IMR-90 (cell line): Measurements from ENCODE around the gene TPSAB1. TPM values are rescaled to one million over a fixed set of nuclear protein-coding genes. Genes with fewer than 3 reads are reported as not detected.
A peak's percentile ranks its signal among the peaks of the same experiment; 100 is the strongest.

Source experiments
- ATAC-seq: fragments of 200-7000 bp; cut with Tn5 transposase; 2 replicates; pipeline ENCODE4 v1.9.1; 2020; ENCODE audit warnings: low read depth, mild to moderate bottlenecking, moderate library complexity
- BruUV-seq: library from RNA; stranded (reverse); fragments of 400-500 nt; replicated peaks from 2 replicates; lab custom pipeline; 2021; lab: Mats Ljungman, UMichigan
- CTCF ChIA-PET: fragments of 300-600 bp; formaldehyde crosslinking; extraction: SDS; loops from one replicate; lab custom pipeline; 2021; ENCODE audit warnings: antibody characterized with exemption; lab: Yijun Ruan, JAX
- POLR2A ChIA-PET: fragments of 300-600 bp; sonication (Branson Sonifier 250); formaldehyde crosslinking; loops from one replicate; lab custom pipeline; 2022; ENCODE audit warnings: antibody characterized with exemption; ENCODE audit not compliant: unreplicated experiment; lab: Charles Lee
- DNase-seq: peaks from one replicate; pipeline ENCODE4 v3.0.0; 2013
- H2AFZ ChIP-seq: replicated peaks from 2 replicates; pipeline ENCODE3; 2013; ENCODE audit warnings: low read length, mild to moderate bottlenecking; ENCODE audit not compliant: poor library complexity
- H2AK5ac ChIP-seq: 2 replicates; pipeline ENCODE4 v1.6.1; 2013; ENCODE audit warnings: low read depth, low read length, inconsistent platforms
- H2AK9ac ChIP-seq: replicated peaks from 2 replicates; pipeline ENCODE3; 2013; ENCODE audit warnings: mild to moderate bottlenecking, low read depth, low read length, moderate library complexity; ENCODE audit not compliant: poor library complexity
- H2BK120ac ChIP-seq: 2 replicates; pipeline ENCODE4 v1.6.1; 2013; ENCODE audit warnings: low read depth, low read length, inconsistent platforms
- H2BK15ac ChIP-seq: 3 replicates; pipeline ENCODE4 v1.6.1; 2013; ENCODE audit warnings: low read depth, low read length, inconsistent platforms
- H2BK20ac ChIP-seq: 2 replicates; pipeline ENCODE4 v1.6.1; 2013; ENCODE audit warnings: low read depth, mild to moderate bottlenecking, inconsistent platforms, low read length, moderate library complexity
- H2BK5ac ChIP-seq: 2 replicates; pipeline ENCODE4 v1.6.1; 2013; ENCODE audit warnings: mild to moderate bottlenecking, low read depth, low read length, inconsistent platforms; ENCODE audit not compliant: poor library complexity, severe bottlenecking
- H3K14ac ChIP-seq: replicated peaks from 2 replicates; pipeline ENCODE4 v1.6.1; 2013; ENCODE audit warnings: low read depth, low read length, inconsistent platforms
- H3K18ac ChIP-seq: 2 replicates; pipeline ENCODE4 v1.6.1; 2013; ENCODE audit warnings: low read depth, low read length, control low read depth
- H3K23ac ChIP-seq: 2 replicates; pipeline ENCODE4 v1.6.1; 2013; ENCODE audit warnings: low read depth, low read length, inconsistent platforms
- H3K27ac ChIP-seq: 2 replicates; pipeline ENCODE4 v1.5.1; 2013; ENCODE audit warnings: mild to moderate bottlenecking, control low read depth, low read length; ENCODE audit not compliant: insufficient read depth
- H3K27me3 ChIP-seq: 2 replicates; pipeline ENCODE4 v1.6.1; 2013; ENCODE audit warnings: low read length; ENCODE audit not compliant: control insufficient read depth, insufficient read depth
- H3K36me3 ChIP-seq: 2 replicates; pipeline ENCODE4 v1.6.1; 2013; ENCODE audit warnings: low read length, mixed read lengths; ENCODE audit not compliant: control insufficient read depth, insufficient read depth
- H3K4ac ChIP-seq: 2 replicates; pipeline ENCODE4 v1.6.1; 2013; ENCODE audit warnings: low read depth, low read length, inconsistent platforms
- H3K4me1 ChIP-seq: 2 replicates; pipeline ENCODE4 v1.6.1; 2013; ENCODE audit warnings: low read length, mixed read lengths; ENCODE audit not compliant: control insufficient read depth, insufficient read depth
- H3K4me2 ChIP-seq: 2 replicates; pipeline ENCODE4 v1.6.1; 2013; ENCODE audit warnings: low read depth, mild to moderate bottlenecking, control low read depth, low read length, moderate library complexity
- H3K4me3 ChIP-seq: 2 replicates; pipeline ENCODE4 v1.5.1; 2013; ENCODE audit warnings: low read depth, mild to moderate bottlenecking, control low read depth, low read length, moderate library complexity; ENCODE audit not compliant: insufficient read depth
- H3K56ac ChIP-seq: 2 replicates; pipeline ENCODE4 v1.6.1; 2013; ENCODE audit warnings: low read length, inconsistent platforms; ENCODE audit not compliant: insufficient read depth; ENCODE audit errors: extremely low read depth
- H3K79me1 ChIP-seq, 2 experiments: 2 replicates each; pipeline ENCODE4 v1.6.1; 2013; ENCODE audit warnings: low read length in 2 of 2, inconsistent platforms in 1 of 2, low read depth in 1 of 2
- H3K9ac ChIP-seq: 2 replicates; pipeline ENCODE4 v1.6.1; 2013; ENCODE audit warnings: low read depth, low read length, control low read depth
- H3K9me1 ChIP-seq: 2 replicates; pipeline ENCODE4 v1.6.1; 2013; ENCODE audit warnings: low read length, inconsistent platforms; ENCODE audit not compliant: insufficient read depth
- H3K9me3 ChIP-seq: 2 replicates; pipeline ENCODE4 v1.6.1; 2013; ENCODE audit warnings: low read length; ENCODE audit not compliant: control insufficient read depth, insufficient read depth
- H4K20me1 ChIP-seq: 2 replicates; pipeline ENCODE4 v1.6.1; 2013; ENCODE audit warnings: low read length, inconsistent platforms; ENCODE audit not compliant: insufficient read depth
- H4K5ac ChIP-seq: 2 replicates; pipeline ENCODE4 v1.6.1; 2013; ENCODE audit warnings: mild to moderate bottlenecking, low read depth, low read length, control low read depth
- H4K8ac ChIP-seq, 2 experiments: 2 replicates each; pipeline ENCODE4 v1.6.1; 2013; ENCODE audit warnings: low read depth in 2 of 2, low read length in 2 of 2, control low read depth in 1 of 2, inconsistent platforms in 1 of 2
- H4K91ac ChIP-seq: 2 replicates; pipeline ENCODE4 v1.6.1; 2013; ENCODE audit warnings: low read depth, low read length, inconsistent platforms; ENCODE audit not compliant: insufficient read depth
- BHLHE40 ChIP-seq: fragments of 150-350 bp; IDR thresholded peaks from 2 replicates; pipeline ENCODE4 v1.6.1; 2016; ENCODE audit warnings: mild to moderate bottlenecking, low read depth, low read length
- CEBPB ChIP-seq: IDR thresholded peaks from 2 replicates; pipeline ENCODE4 v1.6.1; 2012; ENCODE audit warnings: low read depth, low read length, improper control_type of control experiment
- CHD1 ChIP-seq: IDR thresholded peaks from 2 replicates; pipeline ENCODE4 v1.6.1; 2012; ENCODE audit warnings: low read depth, low read length, improper control_type of control experiment
- FOS ChIP-seq: fragments of 150-350 bp; IDR thresholded peaks from 2 replicates; pipeline ENCODE4 v1.6.1; 2016; ENCODE audit warnings: low read depth, low read length
- MAZ ChIP-seq: IDR thresholded peaks from 2 replicates; pipeline ENCODE4 v1.6.1; 2012; ENCODE audit warnings: low read depth, mild to moderate bottlenecking, low read length, improper control_type of control experiment, moderate library complexity, borderline replicate concordance
- MXI1 ChIP-seq: IDR thresholded peaks from 2 replicates; pipeline ENCODE4 v1.6.1; 2012; ENCODE audit warnings: low read depth, mild to moderate bottlenecking, low read length, moderate library complexity, borderline replicate concordance
- NFE2L2 ChIP-seq: fragments of 150-350 bp; IDR thresholded peaks from 2 replicates; pipeline ENCODE4 v1.6.1; 2016; ENCODE audit warnings: low read depth, mild to moderate bottlenecking, low read length
- POLR2A ChIP-seq: IDR thresholded peaks from 2 replicates; pipeline ENCODE4 v1.6.1; 2012; ENCODE audit warnings: mild to moderate bottlenecking, low read depth, low read length
- RAD21 ChIP-seq: IDR thresholded peaks from 2 replicates; pipeline ENCODE4 v1.6.1; 2012; ENCODE audit warnings: low read length, improper control_type of control experiment
- RCOR1 ChIP-seq: IDR thresholded peaks from 2 replicates; pipeline ENCODE4 v1.6.1; 2012; ENCODE audit warnings: mild to moderate bottlenecking, low read length, improper control_type of control experiment; ENCODE audit not compliant: insufficient replicate concordance
- RFX5 ChIP-seq: IDR thresholded peaks from 2 replicates; pipeline ENCODE4 v1.8.0; 2012; ENCODE audit warnings: low read depth, mild to moderate bottlenecking, low read length, moderate library complexity
- SMC3 ChIP-seq: fragments of 150-350 bp; IDR thresholded peaks from 2 replicates; pipeline ENCODE4 v1.6.1; 2016; ENCODE audit warnings: low read depth, mild to moderate bottlenecking, antibody characterized with exemption, low read length, moderate library complexity
- WGBS, 2 experiments: methylation state at CpG; one replicate each; pipeline versions ENCODE4 v1.1.5 to v1.1.7; 2013; ENCODE audit warnings: missing lambda C conversion rate in 2 of 2; ENCODE audit not compliant: insufficient read length in 1 of 2; ENCODE audit errors: extremely low coverage in 2 of 2; 5-methylcytosine and 5-hydroxymethylcytosine counted together
- dilution Hi-C: fragments of 300-500 bp; cut with HindIII; formaldehyde crosslinking; loops from one replicate; pipeline ENCODE4 v1.14.3; 2018; ENCODE audit warnings: low sequenced_read_pairs; ENCODE audit not compliant: unreplicated experiment
- in situ Hi-C: fragments of 300-500 bp; cut with MboI; formaldehyde crosslinking; loops from 3 replicates; pipeline ENCODE4 v1.14.3; 2019; ENCODE audit warnings: low sequenced_read_pairs, inconsistent platforms, mixed read lengths
- intact Hi-C: fragments of 100-400 bp; cut with micrococcal nuclease; formaldehyde crosslinking; loops from 2 replicates; pipeline ENCODE4 v1.10.0; 2022
- polyA plus RNA-seq, 3 experiments: library from polyadenylated mRNA; depleted of rRNA; stranded (reverse); fragments of >200 nt; gene quantifications; 2 replicates each; pipeline ENCODE4 v1.2.3, GENCODE V29; 2012; ENCODE audit warnings: low replicate concordance in 1 of 3
- total RNA-seq: library from RNA; depleted of rRNA; stranded (reverse); fragments of >200 nt; gene quantifications from 2 replicates; pipeline ENCODE4 v1.2.3, GENCODE V29; 2012
- TF ChIP-seq, protein P1 (sequence below): conservative IDR thresholded peaks from 2 replicates; pipeline ENCODE4 v1.5.1; 2012; ENCODE audit warnings: mild to moderate bottlenecking, low read depth, low read length, improper control_type of control experiment
- TF ChIP-seq, protein P2 (sequence below): fragments of 150-350 bp; IDR thresholded peaks from 2 replicates; pipeline ENCODE4 v1.6.1; 2017; ENCODE audit warnings: mild to moderate bottlenecking, antibody characterized with exemption, low read length, low read depth
- TF ChIP-seq, protein P3 (sequence below): fragments of 150-350 bp; IDR thresholded peaks from 2 replicates; pipeline ENCODE4 v1.6.1; 2016; ENCODE audit warnings: low read depth, mild to moderate bottlenecking, low read length, moderate library complexity, borderline replicate concordance

Gene TPSAB1
- total and polyA plus RNA-seq, 2 of the 4 experiments (the other 2 are of a cell fraction): not detected

DNA sequence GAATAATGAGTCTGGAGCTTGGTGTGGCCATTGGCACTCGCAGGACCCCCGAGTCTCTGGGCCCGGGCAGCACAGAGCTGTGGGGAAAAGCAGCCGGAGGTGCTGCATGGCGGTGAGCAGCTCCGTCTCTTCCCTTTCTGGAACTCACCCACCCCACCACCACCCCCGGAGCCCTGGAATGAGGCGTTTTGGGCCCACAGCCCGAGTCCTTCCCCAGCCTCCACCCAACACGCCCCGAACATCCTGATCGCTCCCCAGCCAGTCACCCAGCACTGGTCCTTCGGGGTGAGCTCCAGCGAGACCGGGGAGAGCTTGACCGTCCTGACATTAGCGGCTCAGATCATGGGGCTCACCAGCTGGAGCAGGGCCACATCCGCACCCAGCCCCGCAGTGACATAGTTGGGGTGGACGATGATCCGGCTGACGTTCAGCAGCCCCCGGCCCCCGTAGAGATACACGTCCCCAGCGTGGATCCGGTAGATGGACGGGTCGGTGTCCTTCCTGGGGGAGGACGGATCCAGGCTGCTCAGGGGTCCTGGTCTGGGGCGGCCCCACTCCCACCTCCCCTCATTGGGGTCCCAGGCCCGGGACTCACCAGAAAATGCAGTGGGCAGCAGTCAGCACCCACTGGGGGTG, 21.8 kb downstream of the TPSAB1 start:
- ChIA-PET POLR2A (no interaction called here), CTCF (no interaction called here)
- Histone ChIP-seq H3K14ac (no peak overlapping the region), H3K36me3 (no peaks in the 10 kb centered on the region), H3K4ac (no peak overlapping the region), H3K4me3 (no peak overlapping the region), H2AFZ (peak overlapping the region; percentile 21), H3K4me1 (no peaks in the 10 kb centered on the region), H4K5ac (no peak overlapping the region), H2BK5ac (no peak overlapping the region), H3K9ac (no peak overlapping the region), H2AK5ac (no peak overlapping the region), H3K27ac (no peak overlapping the region), H2BK120ac (no peak overlapping the region), H3K27me3 (peaks cover 43% of the 10 kb centered on the region), H2AK9ac (no peak overlapping the region), H4K20me1 (no peaks in the 10 kb centered on the region; the same call in 1 of the 2 replicates), H3K18ac (no peak overlapping the region), H4K91ac (no peak overlapping the region), H3K9me3 (no peaks in the 10 kb centered on the region), H4K8ac (no peak overlapping the region), H3K9me1 (peaks cover 4% of the 10 kb centered on the region; the same call in 1 of the 2 replicates), H3K79me1 (no peaks in the 10 kb centered on the region), H2BK20ac (no peak overlapping the region), H2BK15ac (no peak overlapping the region), H3K23ac (no peak overlapping the region), H3K56ac (no peak overlapping the region), H3K4me2 (no peak overlapping the region)
- 88% methylated on average over 15 of the region's 32 CpGs; no CpG with 5 or more reads in 1 of the 2 experiments for WGBS, 2 experiments
- dilution Hi-C loops (no loop called here), intact Hi-C loops (no loop called here), in situ Hi-C loops (no loop called here)
- ATAC-seq: no peak
- no peak for TF ChIP-seq CHD1
- TF ChIP-seq, protein P1, sequence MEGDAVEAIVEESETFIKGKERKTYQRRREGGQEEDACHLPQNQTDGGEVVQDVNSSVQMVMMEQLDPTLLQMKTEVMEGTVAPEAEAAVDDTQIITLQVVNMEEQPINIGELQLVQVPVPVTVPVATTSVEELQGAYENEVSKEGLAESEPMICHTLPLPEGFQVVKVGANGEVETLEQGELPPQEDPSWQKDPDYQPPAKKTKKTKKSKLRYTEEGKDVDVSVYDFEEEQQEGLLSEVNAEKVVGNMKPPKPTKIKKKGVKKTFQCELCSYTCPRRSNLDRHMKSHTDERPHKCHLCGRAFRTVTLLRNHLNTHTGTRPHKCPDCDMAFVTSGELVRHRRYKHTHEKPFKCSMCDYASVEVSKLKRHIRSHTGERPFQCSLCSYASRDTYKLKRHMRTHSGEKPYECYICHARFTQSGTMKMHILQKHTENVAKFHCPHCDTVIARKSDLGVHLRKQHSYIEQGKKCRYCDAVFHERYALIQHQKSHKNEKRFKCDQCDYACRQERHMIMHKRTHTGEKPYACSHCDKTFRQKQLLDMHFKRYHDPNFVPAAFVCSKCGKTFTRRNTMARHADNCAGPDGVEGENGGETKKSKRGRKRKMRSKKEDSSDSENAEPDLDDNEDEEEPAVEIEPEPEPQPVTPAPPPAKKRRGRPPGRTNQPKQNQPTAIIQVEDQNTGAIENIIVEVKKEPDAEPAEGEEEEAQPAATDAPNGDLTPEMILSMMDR: no peak
- no peak for TF ChIP-seq BHLHE40
- no peak for TF ChIP-seq MXI1
- TF ChIP-seq NFE2L2: no peak
- TF ChIP-seq, protein P2, sequence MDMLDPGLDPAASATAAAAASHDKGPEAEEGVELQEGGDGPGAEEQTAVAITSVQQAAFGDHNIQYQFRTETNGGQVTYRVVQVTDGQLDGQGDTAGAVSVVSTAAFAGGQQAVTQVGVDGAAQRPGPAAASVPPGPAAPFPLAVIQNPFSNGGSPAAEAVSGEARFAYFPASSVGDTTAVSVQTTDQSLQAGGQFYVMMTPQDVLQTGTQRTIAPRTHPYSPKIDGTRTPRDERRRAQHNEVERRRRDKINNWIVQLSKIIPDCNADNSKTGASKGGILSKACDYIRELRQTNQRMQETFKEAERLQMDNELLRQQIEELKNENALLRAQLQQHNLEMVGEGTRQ: no peak
- TF ChIP-seq CEBPB: no peak
- no peak for TF ChIP-seq SMC3
- no peak for TF ChIP-seq MAZ
- TF ChIP-seq RCOR1: no peak
- no peak for TF ChIP-seq FOS
- no peak for TF ChIP-seq RAD21
- TF ChIP-seq POLR2A: no peak
- TF ChIP-seq, protein P3, sequence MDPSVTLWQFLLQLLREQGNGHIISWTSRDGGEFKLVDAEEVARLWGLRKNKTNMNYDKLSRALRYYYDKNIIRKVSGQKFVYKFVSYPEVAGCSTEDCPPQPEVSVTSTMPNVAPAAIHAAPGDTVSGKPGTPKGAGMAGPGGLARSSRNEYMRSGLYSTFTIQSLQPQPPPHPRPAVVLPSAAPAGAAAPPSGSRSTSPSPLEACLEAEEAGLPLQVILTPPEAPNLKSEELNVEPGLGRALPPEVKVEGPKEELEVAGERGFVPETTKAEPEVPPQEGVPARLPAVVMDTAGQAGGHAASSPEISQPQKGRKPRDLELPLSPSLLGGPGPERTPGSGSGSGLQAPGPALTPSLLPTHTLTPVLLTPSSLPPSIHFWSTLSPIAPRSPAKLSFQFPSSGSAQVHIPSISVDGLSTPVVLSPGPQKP: no peak
- no peak for TF ChIP-seq RFX5
- no peak for DNase-seq
- BruUV-seq: no TSS peak
